ENCODE data around the gene KLHL36.

KLHL36 gene

DNA sequence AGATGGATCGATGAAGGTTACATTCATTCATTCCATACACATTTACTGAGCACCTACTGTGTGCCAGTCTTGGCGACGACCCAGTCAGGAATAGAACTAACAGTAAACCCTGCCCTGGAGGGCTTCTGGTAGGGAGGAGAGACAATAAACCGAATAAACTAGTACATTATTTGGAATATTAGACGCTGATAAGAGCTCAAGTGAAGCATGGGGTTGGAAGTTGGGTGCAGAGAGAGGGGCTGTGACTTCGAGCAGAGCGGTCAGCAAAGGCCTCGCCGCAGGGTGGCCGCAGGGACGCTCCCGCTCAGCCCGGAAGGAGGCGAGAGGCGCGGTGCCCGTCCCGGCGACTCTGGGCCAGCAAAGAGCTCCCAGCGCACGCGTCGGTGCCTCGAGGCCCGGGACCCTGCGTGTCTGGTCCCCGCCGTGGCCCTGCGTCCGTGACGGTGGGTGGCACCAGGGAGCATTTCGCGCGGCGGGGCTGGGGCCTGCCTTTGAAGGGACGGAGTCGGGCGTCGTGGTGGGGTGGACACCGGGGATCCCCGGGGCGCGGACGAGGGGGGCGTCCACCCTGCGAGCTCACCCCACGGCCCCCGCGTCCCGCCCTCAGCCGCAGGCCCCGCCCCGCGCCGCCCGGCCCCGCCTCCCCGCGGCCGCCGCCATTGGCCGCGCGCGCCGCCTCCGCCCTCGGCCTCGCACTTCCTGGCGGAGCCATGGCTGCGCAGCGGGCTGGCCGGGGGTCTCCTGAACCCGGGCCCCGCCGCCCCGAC is at the start of gene KLHL36:
KLHL36 (plus strand) TSS at position 684 of the 767 bp plus-strand sequence. CDS start 2,357 bp downstream, outside the sequence.
- peak in 1 of 2 donors; percentile 31 for DNase-seq (ENCODE audit: low read depth in 2 of 2)
- H3K4me3 ChIP-seq (replicated peaks in 1 of 2; ENCODE audit: low read depth in 2 of 2, low read length in 2 of 2): peak within 1 kb of the TSS; percentile 64 to 71
- TF ChIP-seq, protein P1, sequence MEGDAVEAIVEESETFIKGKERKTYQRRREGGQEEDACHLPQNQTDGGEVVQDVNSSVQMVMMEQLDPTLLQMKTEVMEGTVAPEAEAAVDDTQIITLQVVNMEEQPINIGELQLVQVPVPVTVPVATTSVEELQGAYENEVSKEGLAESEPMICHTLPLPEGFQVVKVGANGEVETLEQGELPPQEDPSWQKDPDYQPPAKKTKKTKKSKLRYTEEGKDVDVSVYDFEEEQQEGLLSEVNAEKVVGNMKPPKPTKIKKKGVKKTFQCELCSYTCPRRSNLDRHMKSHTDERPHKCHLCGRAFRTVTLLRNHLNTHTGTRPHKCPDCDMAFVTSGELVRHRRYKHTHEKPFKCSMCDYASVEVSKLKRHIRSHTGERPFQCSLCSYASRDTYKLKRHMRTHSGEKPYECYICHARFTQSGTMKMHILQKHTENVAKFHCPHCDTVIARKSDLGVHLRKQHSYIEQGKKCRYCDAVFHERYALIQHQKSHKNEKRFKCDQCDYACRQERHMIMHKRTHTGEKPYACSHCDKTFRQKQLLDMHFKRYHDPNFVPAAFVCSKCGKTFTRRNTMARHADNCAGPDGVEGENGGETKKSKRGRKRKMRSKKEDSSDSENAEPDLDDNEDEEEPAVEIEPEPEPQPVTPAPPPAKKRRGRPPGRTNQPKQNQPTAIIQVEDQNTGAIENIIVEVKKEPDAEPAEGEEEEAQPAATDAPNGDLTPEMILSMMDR (IDR thresholded peaks at IDR 0.05; ENCODE audit: low read depth, low read length): peak; percentile 1

DNA sequence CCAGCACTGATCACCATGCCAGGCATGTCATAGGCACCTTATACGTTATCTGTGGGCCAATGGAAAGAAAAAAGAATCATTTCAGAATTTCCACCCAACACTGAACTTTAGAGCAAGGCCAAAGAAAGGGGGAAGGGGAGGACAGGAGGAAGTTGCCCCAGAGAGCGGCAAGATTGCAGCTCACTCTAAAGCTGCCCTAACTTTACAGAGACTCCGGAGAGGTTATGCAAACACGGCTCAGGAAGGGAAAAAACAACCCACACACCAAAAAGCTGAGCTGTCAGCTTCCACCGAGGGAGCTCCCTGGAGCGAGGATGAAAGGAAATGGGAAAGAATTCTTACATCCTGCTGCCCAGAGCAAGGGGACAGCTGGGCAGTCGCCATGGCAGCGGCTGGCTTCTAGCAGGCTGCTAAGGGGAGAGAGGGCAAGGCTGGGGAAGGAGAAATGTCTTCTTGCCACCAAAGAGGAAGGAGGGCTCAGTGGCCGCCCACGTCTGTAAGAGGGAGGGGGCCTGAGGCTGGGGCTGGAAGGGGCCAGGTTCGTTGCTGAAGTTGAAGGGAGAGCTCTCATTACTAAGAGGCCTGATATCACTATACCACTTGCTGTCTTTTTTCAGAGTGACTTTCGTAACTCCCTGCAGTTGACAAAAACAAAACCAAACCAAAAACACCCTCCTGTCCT is 48.6 kb upstream of the KLHL36 start:
- H3K4me3 ChIP-seq (replicated peaks in 1 of 2; ENCODE audit: low read depth in 2 of 2, low read length in 2 of 2): peak overlapping the region in 1 of 2 donors; percentile 36
- peak; percentile 86 to 91 for DNase-seq (ENCODE audit: low read depth in 2 of 2)
- TF ChIP-seq, protein P1 (IDR thresholded peaks at IDR 0.05; ENCODE audit: low read depth, low read length): no peak

DNA sequence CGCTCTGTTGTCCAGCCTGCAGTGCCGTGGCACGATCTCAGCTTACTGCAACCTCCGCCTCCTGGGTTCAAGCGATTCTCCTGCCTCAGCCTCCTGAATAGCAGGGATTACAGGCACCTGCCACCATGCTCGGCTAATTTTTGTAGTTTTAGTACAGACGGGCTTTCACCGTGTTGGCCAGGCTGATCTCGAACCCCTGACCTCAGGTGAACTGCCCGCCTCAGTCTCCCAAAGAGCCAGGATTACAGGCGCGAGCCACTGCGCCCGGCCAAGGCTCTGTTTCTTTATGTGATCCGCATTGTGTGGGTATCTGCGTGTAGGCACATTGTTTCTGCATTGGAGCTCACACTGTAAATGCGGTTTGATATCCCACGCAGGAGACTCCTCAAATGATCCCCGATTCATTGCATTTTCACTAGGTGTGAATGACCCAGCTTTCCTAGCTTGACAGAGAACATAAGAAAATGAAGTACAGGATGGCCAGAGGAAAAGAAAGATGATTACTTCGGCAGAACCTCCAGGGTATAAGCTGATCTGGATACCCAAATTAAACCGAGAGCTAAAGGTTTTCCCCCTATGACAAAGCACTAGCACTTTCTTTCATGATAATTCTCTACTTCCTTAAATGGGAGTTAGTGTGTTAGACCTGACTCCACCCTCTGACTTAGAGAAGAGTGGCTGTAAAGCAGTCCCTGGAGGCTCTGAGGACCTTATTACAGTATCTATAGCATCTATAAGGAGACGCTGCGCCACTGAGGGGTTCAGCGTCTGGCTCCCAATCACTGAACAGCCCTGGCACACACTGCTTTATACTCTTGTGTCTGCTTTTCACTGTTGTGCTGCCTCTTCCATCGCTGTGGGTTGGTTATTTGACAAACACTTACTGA is 47.7 kb upstream of the KLHL36 start:
- TF ChIP-seq, protein P1 (IDR thresholded peaks at IDR 0.05; ENCODE audit: low read depth, low read length): no peak
- DNase-seq (ENCODE audit: low read depth in 2 of 2): peak in 1 of 2 donors; percentile 45
- no peak overlapping the region for H3K4me3 ChIP-seq (replicated peaks in 1 of 2; ENCODE audit: low read depth in 2 of 2, low read length in 2 of 2)

DNA sequence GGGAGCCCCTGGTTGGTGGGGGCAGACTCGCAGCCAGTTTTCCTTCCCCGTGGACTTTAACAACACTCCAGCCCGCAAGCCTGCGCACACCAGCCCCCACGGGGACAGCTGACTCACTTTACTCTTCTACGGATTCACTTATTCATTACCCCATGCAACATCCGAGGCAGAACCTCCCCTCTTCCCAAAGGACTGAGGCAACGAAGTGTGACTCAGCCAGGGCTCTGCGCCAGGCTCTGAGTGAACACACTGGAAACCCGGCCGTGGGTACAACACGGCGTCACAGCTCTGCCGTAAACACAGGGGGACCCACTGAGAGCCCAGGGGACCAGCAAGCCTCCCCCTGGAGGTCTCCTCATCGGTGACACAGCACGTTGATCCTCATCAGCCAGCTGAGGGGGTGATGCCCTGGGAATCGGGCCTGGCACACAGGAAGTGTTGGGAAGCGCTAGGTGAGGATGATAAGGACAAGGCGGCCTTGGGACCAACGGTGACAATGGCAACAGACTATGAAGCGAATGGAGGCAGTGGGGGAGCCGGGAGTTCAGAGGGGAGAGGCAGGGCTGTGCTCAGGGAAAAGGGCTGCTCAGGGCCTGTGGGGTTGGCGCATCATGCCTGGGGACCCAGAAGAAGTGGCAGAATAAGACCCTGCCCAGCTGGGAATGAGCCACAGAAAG is 45.0 kb upstream of the KLHL36 start:
- peak; percentile 97 to 99 for DNase-seq (ENCODE audit: low read depth in 2 of 2)
- TF ChIP-seq, protein P1 (IDR thresholded peaks at IDR 0.05; ENCODE audit: low read depth, low read length): no peak
- H3K4me3 ChIP-seq (replicated peaks in 1 of 2; ENCODE audit: low read depth in 2 of 2, low read length in 2 of 2): peak overlapping the region in 1 of 2 donors; percentile 1

DNA sequence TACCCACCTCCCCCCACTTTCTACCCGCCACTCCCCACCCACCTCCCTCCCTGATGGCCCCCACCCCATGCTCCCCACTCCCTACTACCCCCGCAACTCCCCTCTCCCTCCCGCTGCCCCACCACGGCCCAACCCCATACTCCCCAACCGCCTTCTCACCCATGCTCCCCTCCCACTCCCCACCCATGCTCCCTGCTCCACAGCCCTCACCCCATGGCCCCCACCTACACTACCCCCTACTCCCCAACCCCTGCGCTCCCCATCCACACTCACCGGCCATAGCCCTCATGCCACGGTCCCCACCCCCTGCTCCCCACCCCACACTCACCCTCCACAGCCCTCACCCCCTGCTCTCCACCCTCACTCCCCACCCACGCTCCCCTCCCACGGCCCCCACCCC is 44.4 kb upstream of the KLHL36 start:
- no peak overlapping the region for H3K4me3 ChIP-seq (replicated peaks in 1 of 2; ENCODE audit: low read depth in 2 of 2, low read length in 2 of 2)
- TF ChIP-seq, protein P1 (IDR thresholded peaks at IDR 0.05; ENCODE audit: low read depth, low read length): no peak
- no peak for DNase-seq (ENCODE audit: low read depth in 2 of 2)

DNA sequence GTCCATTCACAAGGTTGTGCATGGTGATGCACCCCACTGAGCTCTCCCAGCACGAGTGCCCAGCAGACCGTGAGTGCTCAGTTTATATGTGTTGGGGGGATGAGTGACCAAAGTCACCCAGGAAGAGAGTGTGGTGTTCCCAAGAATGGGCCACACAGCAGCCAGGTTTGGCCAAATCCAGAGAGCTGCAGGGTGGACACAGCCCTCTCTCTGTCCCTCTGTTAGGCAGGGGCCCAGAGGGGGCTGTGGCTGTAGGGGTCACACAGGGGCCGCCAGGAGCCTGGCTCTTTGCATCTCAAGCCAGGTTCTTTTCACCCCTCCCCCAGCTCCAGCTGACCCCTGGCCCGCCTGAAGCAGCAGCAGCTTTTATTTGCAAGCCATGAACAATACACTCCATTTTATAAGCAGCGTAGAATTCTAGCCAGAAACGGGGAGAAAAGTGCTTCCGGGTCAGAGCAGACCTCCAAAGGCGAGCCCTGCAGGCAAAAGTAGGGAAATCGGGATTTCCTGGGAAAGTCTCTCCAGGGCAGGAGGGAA is 43.8 kb upstream of the KLHL36 start:
- no peak for DNase-seq (ENCODE audit: low read depth in 2 of 2)
- TF ChIP-seq, protein P1 (IDR thresholded peaks at IDR 0.05; ENCODE audit: low read depth, low read length): no peak
- no peak overlapping the region for H3K4me3 ChIP-seq (replicated peaks in 1 of 2; ENCODE audit: low read depth in 2 of 2, low read length in 2 of 2)

All from cardiac fibroblast (primary cell).